ENCODE measurements around the gene MYO10.

MYO10 gene

DNA sequence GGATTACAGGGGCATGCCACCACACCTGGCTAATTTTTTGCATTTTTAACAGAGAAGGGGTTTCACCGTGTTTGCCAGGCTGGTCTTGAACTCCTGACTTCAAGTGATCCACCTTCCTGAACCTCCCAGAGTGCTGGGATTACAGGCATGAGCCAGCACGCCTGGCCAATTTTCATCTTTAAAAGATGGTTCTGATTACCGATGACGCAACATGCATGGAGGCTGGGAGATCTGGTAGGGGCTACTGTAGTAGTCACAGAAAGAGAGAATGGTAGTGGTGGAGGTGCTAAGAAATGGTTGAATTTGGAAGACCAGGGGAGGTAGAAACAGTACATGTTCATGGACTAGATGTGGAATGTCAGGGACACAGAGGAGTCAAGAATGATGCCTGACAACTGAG, 296.9 kb downstream of the MYO10 start:
- no peak for DNase-seq

DNA sequence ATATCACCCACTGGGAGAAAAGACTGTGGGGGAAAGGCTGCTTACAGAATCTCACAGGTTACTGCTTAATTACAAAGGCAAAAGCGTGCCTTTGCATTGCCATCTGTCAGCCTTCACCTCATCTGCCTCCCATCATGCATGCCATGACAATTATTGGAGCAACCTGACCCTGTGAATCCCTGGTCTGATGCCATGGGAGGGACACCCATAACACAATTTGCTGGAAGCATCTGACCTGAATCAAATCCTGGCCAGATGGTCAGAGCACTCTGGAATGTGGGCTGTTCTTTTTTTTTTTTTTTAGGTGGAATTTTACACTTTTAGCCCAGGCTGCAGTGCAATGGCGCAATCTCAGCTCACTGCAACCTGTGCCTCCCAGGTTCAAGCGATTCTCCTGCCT, 307.7 kb downstream of the MYO10 start:
- no peak for DNase-seq

DNA sequence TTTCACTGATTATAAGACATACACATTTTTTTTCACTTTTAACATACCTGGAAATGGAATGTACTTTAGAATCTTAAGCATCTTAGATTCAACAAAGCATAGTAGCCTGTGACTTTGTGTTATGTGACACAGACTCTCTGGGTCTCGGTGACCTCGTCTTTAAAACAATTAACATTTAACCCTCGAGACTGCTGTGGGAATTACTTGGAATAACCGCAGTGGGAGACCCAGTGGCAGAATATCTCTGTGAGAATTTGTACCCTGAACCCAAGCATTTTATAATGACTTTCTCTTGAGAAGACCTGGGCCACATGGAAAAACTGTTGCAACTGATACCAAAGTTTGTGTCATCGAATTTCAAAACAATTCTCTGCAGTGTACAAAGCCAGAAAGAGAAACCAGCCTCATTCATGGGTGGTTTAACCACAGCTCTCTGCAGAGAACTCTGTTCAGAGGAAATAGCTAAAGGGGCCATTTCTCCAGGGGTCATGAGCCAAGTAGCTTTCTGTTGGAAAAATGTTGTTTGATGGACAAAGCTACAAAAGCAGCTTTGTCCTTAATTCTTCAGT, 309.3 kb downstream of the MYO10 start:
- DNase-seq: no peak

DNA sequence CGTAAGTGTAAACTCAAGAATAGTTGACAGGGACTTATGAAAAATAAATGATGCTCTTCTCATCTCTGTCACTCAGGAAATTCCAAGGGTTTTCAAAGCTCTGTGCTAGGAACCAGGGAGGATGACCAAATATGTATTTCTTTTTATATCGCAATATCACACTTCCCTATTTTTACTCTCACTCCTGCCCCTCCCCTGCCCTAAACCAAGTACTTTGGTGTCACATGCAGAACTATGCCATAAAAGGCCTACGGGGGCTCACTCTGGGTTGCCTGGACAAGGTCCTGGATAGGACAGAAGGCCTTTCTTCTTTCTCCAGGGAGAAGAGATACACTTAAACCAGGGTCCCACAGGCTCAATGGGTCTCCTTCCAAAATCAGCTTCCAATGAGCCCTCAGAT, 311.0 kb downstream of the MYO10 start:
- DNase-seq: no peak

DNA sequence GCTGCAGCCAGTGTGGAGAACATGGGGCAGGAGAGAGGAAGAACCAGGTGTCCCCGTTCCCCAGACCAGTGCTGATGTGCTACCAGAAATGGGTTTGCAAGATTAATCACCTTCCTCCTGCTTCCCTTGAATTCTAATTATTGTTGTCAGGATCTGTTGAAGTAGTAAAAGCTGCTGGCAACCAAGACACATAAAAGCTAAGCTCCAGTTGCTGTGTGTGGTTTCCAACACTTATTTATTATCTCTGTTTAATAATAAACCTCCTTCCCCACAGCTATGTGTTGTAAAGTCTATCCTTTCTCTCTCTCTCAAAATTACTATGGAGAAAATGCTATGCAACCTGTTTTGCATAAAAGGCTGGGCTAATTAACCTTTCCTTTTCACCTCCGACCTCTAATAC, 317.0 kb downstream of the MYO10 start:
- no peak for DNase-seq

DNA sequence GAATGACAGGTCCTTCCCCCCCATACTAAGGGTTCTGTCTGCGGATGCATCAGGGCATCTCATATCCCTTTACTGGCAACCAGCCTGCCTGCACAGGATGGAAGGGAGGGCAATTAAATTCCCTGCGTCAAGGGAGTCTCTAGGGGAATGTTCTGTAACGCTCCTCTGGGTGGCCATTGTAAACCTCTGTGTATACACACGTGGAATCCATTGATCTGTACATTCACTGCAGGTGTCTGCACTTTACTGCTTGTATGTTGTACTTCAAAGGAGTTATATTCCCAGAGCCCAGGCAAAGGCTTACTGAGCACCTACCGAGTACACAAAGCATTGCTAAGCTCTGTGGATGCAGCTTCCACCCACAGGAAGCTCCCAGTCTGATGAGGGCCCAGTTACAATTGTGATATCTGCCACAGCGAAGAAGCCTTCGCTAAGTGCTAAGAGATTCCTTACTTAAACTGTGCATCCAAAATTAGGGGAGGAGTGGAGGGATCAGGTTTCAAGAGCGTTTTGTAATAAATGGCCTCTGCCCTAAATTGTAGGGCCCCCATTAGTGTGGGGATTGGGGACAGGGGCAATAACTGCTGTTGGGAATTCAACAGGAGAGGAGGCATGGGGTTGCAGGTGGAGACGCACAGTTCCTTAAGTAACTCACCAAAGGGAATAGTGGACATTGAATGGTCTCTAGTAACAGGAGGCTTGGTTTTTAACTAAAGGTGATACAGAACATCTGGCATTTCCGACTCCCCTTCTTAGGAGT, 317.8 kb downstream of the MYO10 start:
- no peak for DNase-seq

DNA sequence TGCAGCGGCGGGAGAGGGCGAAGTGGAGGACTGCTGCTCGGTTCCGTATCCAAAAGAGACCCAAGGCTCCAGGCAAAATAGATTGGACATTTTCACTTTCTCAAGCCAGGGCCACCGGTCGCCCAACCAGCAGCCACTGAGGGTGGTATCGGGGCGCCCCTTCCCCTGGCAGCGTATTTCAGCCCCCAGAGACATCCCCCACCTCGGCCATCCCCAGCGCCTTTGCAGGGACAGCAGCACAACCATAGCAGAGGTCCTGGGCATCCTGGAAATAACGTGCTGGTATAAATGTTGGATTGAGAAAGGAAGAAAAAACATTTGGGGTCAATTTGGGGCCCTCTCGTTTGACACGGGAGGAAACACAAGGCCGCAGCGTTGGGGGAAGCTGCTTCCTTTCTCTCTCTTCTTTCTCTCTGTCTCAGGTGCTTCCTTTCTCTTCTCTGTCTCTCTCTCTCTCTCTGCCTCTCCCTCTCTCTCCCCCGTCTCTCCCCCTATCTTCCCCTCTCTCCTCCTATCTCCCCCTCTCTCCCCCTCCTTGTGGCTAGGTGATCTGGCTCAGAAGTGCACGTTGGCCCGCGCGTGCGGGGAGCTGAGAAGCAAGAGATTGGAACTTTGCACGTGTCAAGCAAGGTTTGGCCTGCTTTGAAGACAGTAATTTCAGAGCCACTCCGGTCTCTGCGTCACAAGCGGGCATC, 318.7 kb downstream of the MYO10 start:
- peak in 5 of 58 donors; percentile 7 to 61 (median 16) for DNase-seq

DNA sequence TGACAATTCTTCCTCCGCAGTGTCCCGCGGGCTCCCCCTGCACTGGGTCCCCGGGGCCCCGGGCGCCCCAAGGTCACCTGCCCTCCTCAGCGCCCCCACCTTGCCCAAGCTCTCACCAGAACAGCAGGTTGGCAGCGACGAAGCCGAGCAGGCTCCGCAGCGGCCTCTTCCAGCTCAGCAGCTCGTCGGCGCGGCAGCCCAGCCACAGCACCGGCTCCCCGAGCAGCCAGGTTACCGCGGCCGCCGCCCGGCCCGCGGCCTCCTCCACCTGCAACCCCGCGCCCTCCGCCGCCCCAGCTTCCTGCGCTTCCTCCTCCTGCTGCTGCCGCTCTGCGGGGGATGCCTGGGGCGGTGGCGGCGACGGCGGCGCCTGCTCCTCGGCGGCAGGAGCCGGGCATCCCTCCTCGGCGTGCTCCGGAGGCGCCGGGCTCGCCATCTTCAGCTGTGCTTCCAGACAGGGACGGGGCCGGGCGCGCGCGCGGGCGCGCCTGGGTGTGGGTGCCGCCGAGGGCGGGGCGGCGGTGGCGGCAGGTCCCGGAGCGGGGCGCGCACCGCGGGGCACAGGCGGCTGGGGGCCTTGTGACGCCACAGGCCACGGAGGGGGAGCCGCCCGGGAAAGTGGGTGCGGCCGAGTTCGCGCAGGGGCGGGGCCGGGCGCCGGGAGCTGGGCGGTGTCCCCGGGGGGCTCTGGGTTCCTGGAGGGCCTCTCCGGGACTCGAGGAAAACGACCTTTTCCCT, 319.4 kb downstream of the MYO10 start, which contains the start of gene RETREG1:
TSS of gene RETREG1 (minus strand) at position 462 of the 738 bp plus-strand sequence. CDS start at position 436, 26 bp downstream.
- peak in 53 of 58 donors; percentile 11 to 87 (median 61) for DNase-seq

DNA sequence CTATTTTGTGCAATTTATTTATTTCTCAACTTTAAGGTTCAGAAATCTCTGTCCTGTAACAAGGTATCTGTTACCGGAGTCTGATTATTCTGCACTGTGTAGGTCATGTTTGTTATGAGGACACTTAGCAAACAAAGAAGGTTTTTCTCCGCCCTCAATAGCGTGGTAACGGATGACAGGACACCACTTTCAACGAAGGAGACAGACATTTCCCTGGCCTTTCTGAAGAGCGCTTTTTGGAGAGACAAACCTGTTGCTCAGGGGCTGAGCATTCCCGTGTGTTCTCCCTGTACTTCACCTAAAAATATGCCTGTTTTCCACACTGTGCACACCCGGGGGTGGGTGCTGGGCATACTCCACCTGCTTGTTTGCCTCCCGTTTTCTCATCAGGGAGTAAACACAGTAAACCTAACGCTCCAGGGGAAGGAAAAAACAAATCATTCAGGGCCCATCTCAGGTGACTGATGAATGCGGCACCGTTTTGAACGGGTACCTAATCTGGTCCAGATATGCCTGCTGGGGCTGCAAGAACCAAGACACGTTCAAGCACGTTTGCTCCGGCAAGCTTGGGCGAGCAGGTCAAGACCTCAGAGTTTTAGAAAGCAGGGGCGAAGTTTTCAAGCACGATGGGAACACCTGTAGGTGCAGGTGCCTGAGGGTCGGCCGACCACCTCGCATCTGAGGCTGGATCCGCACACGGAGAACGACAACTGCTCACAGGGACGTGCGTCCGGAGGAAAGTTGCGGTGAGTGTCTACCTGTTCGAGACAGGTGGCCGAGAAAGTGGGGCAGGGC, 320.1 kb downstream of the MYO10 start:
- peak in 4 of 58 donors; percentile 20 to 39 (median 30) for DNase-seq

DNA sequence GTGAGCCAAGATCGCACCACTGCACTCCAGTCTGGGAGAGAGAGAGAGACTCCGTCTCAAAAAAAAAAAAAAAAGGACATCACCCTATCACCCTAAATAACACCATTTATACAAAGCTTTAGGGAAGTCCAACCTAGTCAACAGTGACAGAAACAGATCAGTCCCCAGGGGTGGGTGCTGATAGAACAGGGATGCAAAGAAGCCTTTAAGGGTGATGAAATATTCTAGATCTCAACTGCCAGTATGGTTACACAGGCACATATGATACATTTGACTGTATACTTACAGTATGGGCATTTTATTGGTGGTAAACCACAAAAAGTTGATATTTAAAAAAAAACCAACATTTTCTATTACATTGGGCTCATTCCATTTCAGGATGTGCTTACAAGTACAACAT, 324.1 kb downstream of the MYO10 start:
- no peak for DNase-seq

All from anterior cingulate cortex (tissue), 58 donors.